Measurements from ENCODE around the gene HCFC1.

The HCFC1 gene

DNA sequence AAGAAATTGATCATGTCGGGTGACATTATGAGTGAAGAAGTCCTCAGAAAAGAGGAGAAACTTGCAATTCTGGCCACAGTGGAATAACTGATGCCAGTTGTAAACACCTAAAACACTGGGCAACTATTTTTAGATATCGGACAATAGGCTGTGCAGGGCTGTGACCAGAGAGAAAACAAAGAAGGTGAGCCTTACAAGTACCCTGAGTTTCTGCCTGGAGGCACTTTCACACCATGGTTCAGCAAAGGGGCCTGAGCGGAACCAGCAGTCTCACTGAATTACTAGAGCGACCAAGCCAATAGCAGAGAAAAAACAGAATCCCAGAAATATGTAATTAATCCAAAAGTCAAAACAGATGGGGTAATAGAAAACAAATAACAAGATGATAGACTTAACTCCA is 36.9 kb upstream of the HCFC1 start:
- ATAC-seq (ENCODE audit: insufficient read depth, low read depth) (no peak), DNase-seq (no peak)
- TF ChIP-seq EZH2 (IDR thresholded peaks at IDR 0.05; ENCODE audit: borderline replicate concordance, low read depth, low read length, severe bottlenecking): no peak
- TF ChIP-seq, protein P1, sequence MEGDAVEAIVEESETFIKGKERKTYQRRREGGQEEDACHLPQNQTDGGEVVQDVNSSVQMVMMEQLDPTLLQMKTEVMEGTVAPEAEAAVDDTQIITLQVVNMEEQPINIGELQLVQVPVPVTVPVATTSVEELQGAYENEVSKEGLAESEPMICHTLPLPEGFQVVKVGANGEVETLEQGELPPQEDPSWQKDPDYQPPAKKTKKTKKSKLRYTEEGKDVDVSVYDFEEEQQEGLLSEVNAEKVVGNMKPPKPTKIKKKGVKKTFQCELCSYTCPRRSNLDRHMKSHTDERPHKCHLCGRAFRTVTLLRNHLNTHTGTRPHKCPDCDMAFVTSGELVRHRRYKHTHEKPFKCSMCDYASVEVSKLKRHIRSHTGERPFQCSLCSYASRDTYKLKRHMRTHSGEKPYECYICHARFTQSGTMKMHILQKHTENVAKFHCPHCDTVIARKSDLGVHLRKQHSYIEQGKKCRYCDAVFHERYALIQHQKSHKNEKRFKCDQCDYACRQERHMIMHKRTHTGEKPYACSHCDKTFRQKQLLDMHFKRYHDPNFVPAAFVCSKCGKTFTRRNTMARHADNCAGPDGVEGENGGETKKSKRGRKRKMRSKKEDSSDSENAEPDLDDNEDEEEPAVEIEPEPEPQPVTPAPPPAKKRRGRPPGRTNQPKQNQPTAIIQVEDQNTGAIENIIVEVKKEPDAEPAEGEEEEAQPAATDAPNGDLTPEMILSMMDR (IDR thresholded peaks at IDR 0.05; ENCODE audit: borderline replicate concordance, extremely low read depth, low read length, poor library complexity, severe bottlenecking): no peak
- Histone ChIP-seq H4K20me1 (ENCODE audit: insufficient read depth, low read length) (peaks cover 11% of the 10 kb centered on the region), H3K79me2 (ENCODE audit: insufficient read depth, low read length) (no peaks in the 10 kb centered on the region), H3K9me3 (ENCODE audit: insufficient read depth, low read length, severe bottlenecking) (no peaks in the 10 kb centered on the region), H3K4me2 (ENCODE audit: insufficient read depth, low read length) (no peak overlapping the region), H3K4me1 (ENCODE audit: insufficient read depth, low read length) (no peaks in the 10 kb centered on the region), H3K9ac (ENCODE audit: low read depth, low read length) (no peak overlapping the region), H3K4me3 (ENCODE audit: low read depth in 1 of 2, low read length in 2 of 2) (no peak overlapping the region), H3K36me3 (ENCODE audit: insufficient read depth, low read length) (peaks cover 33% of the 10 kb centered on the region), H2AFZ (ENCODE audit: low read depth, low read length) (no peak overlapping the region), H3K27ac (ENCODE audit: low read length) (no peak overlapping the region), H3K27me3 (ENCODE audit: insufficient read depth, low read length, poor library complexity) (no peaks in the 10 kb centered on the region)

- Histone ChIP-seq H3K4me2 (ENCODE audit: insufficient read depth, low read length) (no peak overlapping the region), H3K4me1 (ENCODE audit: insufficient read depth, low read length) (peaks cover 2% of the 10 kb centered on the region; the same call in 1 of the 2 replicates), H3K27ac (ENCODE audit: low read length) (no peak overlapping the region), H3K36me3 (ENCODE audit: insufficient read depth, low read length) (peaks cover 18% of the 10 kb centered on the region), H4K20me1 (ENCODE audit: insufficient read depth, low read length) (no peaks in the 10 kb centered on the region), H3K27me3 (ENCODE audit: insufficient read depth, low read length, poor library complexity) (no peaks in the 10 kb centered on the region), H3K4me3 (ENCODE audit: low read depth in 1 of 2, low read length in 2 of 2) (no peak overlapping the region), H3K79me2 (ENCODE audit: insufficient read depth, low read length) (no peaks in the 10 kb centered on the region), H3K9ac (ENCODE audit: low read depth, low read length) (no peak overlapping the region), H2AFZ (ENCODE audit: low read depth, low read length) (no peak overlapping the region), H3K9me3 (ENCODE audit: insufficient read depth, low read length, severe bottlenecking) (no peaks in the 10 kb centered on the region)
- TF ChIP-seq, protein P1 (IDR thresholded peaks at IDR 0.05; ENCODE audit: borderline replicate concordance, extremely low read depth, low read length, poor library complexity, severe bottlenecking): no peak
- TF ChIP-seq EZH2 (IDR thresholded peaks at IDR 0.05; ENCODE audit: borderline replicate concordance, low read depth, low read length, severe bottlenecking): no peak
- no peak for DNase-seq
- ATAC-seq (ENCODE audit: insufficient read depth, low read depth): no peak
Observed at GRCh38 chrX:154006947-154007346, 35.3 kb upstream of the HCFC1 start.

DNA sequence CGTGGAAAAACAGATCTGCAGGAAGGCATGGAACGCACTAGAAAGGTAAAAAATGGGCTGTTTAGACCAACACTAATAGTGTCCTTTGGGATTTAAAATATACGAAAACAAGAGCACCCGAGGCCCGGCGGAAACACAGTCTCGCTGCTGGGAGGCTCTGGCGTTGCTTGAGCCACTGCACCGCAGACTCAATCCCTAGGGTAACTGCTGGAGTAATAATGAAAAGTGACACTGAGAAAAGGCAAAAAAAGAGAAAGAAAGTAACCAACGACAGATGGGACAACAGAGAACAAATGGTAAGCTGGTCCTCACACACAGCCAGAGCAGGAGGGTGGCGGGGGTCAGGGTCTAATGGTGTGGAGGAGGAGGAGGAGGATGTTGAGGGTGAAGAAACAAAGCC is 32.7 kb upstream of the HCFC1 start:
- H3K79me2 ChIP-seq (ENCODE audit: insufficient read depth, low read length): no peaks in the 10 kb centered on the region
- H3K36me3 ChIP-seq (ENCODE audit: insufficient read depth, low read length): no peaks in the 10 kb centered on the region
- H3K27ac ChIP-seq (ENCODE audit: low read length): no peak overlapping the region
- H2AFZ ChIP-seq (ENCODE audit: low read depth, low read length): no peak overlapping the region
- no peaks in the 10 kb centered on the region for H3K9me3 ChIP-seq (ENCODE audit: insufficient read depth, low read length, severe bottlenecking)
- TF ChIP-seq EZH2 (IDR thresholded peaks at IDR 0.05; ENCODE audit: borderline replicate concordance, low read depth, low read length, severe bottlenecking): no peak
- TF ChIP-seq, protein P1 (IDR thresholded peaks at IDR 0.05; ENCODE audit: borderline replicate concordance, extremely low read depth, low read length, poor library complexity, severe bottlenecking): no peak
- no peak for ATAC-seq (ENCODE audit: insufficient read depth, low read depth)
- peaks cover 2% of the 10 kb centered on the region; the same call in 1 of the 2 replicates for H3K4me1 ChIP-seq (ENCODE audit: insufficient read depth, low read length)
- no peaks in the 10 kb centered on the region for H4K20me1 ChIP-seq (ENCODE audit: insufficient read depth, low read length)
- H3K27me3 ChIP-seq (ENCODE audit: insufficient read depth, low read length, poor library complexity): no peaks in the 10 kb centered on the region
- DNase-seq: no peak
- no peak overlapping the region for H3K9ac ChIP-seq (ENCODE audit: low read depth, low read length)
- no peak overlapping the region for H3K4me2 ChIP-seq (ENCODE audit: insufficient read depth, low read length)
- no peak overlapping the region for H3K4me3 ChIP-seq (ENCODE audit: low read depth in 1 of 2, low read length in 2 of 2)
